Duodenal mucosa (tissue), 2 donors: ENCODE results near the gene GPHA2.

Experiments used
- H3K27ac ChIP-seq: one replicate; pipeline ENCODE4 v1.7.0; 2013; ENCODE audit warnings: low read depth, low read length
- H3K27me3 ChIP-seq, 2 donors: one replicate each; pipeline ENCODE4 v1.7.0; 2013; ENCODE audit warnings: low read length in 2 of 2, control low read depth in 1 of 2; ENCODE audit not compliant: insufficient read depth in 2 of 2, control insufficient read depth in 1 of 2
- H3K36me3 ChIP-seq, 2 donors: one replicate each; pipeline ENCODE4 v1.7.0; 2013; ENCODE audit warnings: low read length in 2 of 2, control low read depth in 1 of 2; ENCODE audit not compliant: insufficient read depth in 2 of 2, control insufficient read depth in 1 of 2
- H3K4me1 ChIP-seq, 2 donors: one replicate each; pipeline ENCODE4 v1.7.0; 2013; ENCODE audit warnings: low read length in 2 of 2, control low read depth in 1 of 2; ENCODE audit not compliant: insufficient read depth in 2 of 2, control insufficient read depth in 1 of 2
- H3K4me3 ChIP-seq, 2 donors: one replicate each; pipeline ENCODE4 v1.7.0; 2013; ENCODE audit warnings: low read length in 2 of 2, low read depth in 1 of 2
- H3K9ac ChIP-seq, 2 donors: one replicate each; pipeline ENCODE4 v1.7.0; 2013; ENCODE audit warnings: low read length in 2 of 2, low read depth in 1 of 2
- H3K9me3 ChIP-seq, 2 donors: one replicate each; pipeline ENCODE4 v1.7.0; 2013; ENCODE audit warnings: low read length in 2 of 2, control low read depth in 1 of 2; ENCODE audit not compliant: control insufficient read depth in 1 of 2

Gene GPHA2

GRCh38 chr11:64885367-64886286 is 50.1 kb downstream of the GPHA2 start:
- Histone ChIP-seq H3K36me3 (peaks cover 3 to 5% of the 10 kb centered on the region in 2 donors), H3K27ac (peak overlapping the region; percentile 36), H3K27me3 (no peaks in the 10 kb centered on the region), H3K4me3 (no peak overlapping the region), H3K9ac (peak overlapping the region in 1 of 2 donors; percentile 29), H3K9me3 (no peaks in the 10 kb centered on the region), H3K4me1 (peaks cover 30 to 37% of the 10 kb centered on the region in 2 donors)
